GM12874 (cell line): ENCODE data around the gene MTTP.

Experiments used
- TF ChIP-seq, protein P1 (sequence below): IDR thresholded peaks from 2 replicates; pipeline ENCODE4 v1.5.1; 2011; ENCODE audit warnings: low read depth, mild to moderate bottlenecking, control low read depth, low read length, moderate library complexity; ENCODE audit not compliant: insufficient read depth

The MTTP gene

DNA sequence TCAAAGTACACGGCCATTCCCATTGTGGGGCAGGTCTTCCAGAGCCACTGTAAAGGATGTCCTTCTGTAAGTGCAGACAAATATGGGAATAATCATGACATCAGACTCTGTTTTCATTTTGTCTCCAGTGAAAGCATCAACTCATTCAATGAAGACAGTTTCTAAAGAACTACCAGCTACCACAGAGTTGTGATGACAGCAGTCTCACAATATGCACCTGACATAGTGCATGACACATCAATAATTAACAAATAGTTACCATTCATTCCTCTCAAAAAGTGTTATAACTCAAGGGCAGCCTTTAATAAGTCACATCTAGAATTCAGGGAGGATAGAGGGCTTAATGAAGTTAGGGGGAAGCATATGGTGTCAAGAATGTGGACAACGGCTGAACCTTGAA is 20.2 kb downstream of the MTTP start:
- TF ChIP-seq, protein P1, sequence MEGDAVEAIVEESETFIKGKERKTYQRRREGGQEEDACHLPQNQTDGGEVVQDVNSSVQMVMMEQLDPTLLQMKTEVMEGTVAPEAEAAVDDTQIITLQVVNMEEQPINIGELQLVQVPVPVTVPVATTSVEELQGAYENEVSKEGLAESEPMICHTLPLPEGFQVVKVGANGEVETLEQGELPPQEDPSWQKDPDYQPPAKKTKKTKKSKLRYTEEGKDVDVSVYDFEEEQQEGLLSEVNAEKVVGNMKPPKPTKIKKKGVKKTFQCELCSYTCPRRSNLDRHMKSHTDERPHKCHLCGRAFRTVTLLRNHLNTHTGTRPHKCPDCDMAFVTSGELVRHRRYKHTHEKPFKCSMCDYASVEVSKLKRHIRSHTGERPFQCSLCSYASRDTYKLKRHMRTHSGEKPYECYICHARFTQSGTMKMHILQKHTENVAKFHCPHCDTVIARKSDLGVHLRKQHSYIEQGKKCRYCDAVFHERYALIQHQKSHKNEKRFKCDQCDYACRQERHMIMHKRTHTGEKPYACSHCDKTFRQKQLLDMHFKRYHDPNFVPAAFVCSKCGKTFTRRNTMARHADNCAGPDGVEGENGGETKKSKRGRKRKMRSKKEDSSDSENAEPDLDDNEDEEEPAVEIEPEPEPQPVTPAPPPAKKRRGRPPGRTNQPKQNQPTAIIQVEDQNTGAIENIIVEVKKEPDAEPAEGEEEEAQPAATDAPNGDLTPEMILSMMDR, result no peak

DNA sequence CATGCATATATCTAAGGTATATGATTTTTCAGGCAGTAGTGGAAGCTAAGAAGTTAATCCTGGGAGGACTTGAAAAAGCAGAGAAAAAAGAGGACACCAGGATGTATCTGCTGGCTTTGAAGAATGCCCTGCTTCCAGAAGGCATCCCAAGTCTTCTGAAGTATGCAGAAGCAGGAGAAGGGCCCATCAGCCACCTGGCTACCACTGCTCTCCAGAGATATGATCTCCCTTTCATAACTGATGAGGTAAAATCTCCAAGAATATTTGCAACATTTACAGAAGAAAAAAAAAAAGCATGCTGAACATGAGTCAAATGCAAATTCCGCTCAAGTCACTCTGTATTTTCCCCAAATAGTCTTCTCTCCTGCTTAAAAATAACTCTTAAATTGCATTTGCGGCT is 32.1 kb downstream of the MTTP start:
- TF ChIP-seq, protein P1, result no peak

DNA sequence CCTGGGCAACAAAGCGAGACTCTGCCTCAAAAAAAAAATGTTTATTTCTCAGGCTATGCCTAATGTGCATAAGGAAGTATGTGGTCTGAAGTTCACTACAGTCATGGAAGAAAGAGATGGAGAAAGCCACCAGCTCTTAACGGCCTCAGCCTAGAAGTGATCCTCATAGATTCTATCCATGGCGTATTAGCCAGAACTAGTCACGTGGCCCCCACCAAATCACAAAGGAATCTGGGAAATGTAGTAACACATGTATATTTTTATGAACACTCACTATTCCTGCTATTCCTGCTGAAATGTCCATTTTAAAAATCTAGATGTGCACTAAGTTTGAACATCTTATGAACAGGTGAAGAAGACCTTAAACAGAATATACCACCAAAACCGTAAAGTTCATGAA is 33.8 kb downstream of the MTTP start:
- TF ChIP-seq, protein P1, result no peak

GRCh38 chr4:99610605-99611175 is 36.1 kb downstream of the MTTP start:
- TF ChIP-seq, protein P1, result no peak

GRCh38 chr4:99612281-99612680 is 37.7 kb downstream of the MTTP start:
- TF ChIP-seq, protein P1, result no peak

DNA sequence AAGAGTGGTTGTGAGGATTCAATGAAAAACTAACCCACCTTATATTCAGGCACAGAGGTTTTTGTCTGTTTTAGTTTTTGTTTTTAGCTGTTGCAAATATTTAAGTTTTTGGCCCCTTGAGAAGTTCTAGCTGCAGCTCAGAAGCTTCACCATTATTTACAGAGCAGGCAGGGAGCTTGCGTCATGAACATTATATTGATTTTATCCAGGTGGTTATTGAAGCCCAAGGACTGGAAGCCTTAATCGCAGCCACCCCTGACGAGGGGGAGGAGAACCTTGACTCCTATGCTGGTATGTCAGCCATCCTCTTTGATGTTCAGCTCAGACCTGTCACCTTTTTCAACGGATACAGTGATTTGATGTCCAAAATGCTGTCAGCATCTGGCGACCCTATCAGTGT is 38.1 kb downstream of the MTTP start:
- TF ChIP-seq, protein P1, result no peak

GRCh38 chr4:99614491-99614890 is 39.9 kb downstream of the MTTP start:
- TF ChIP-seq, protein P1, result no peak
